A549 (cell line): ENCODE measurements around the gene ABHD8.

Experiments used
- CTCF ChIP-seq: fragments of >200 bp; sonication (Bioruptor Twin); formaldehyde crosslinking; IDR thresholded peaks from 3 replicates; pipeline ENCODE4 v1.5.1; 2016
- EP300 ChIP-seq, 2 experiments: fragments of >200 bp; sonication (Bioruptor Twin); formaldehyde crosslinking; IDR thresholded peaks; 2 replicates in 1 of 2; 3 replicates in 1 of 2; pipeline ENCODE4 v1.6.1; 2016 to 2017
- HOXA7 ChIP-seq: fragments of 250-450 bp; sonication (Bioruptor Pico); IDR thresholded peaks from 2 replicates; pipeline ENCODE4 v1.5.0; 2020; ENCODE audit warnings: mild to moderate bottlenecking, moderate library complexity
- NPAS2 ChIP-seq: fragments of 250-450 bp; sonication (Bioruptor Pico); IDR thresholded peaks from 2 replicates; pipeline ENCODE4 v1.8.0; 2022; ENCODE audit warnings: mild to moderate bottlenecking, moderate library complexity, borderline replicate concordance
- PHF8 ChIP-seq: fragments of 200-600 bp; sonication (generic); IDR thresholded peaks from 2 replicates; pipeline ENCODE4 v1.6.1; 2016; ENCODE audit warnings: low read depth, mild to moderate bottlenecking, antibody characterized with exemption, moderate library complexity, borderline replicate concordance
- POLR2A ChIP-seq: IDR thresholded peaks from 2 replicates; pipeline ENCODE4 v1.6.1; 2012; ENCODE audit warnings: mild to moderate bottlenecking, low read length
- RAD21 ChIP-seq, 2 experiments: fragments of >200 bp in 1 of 2; sonication (Bioruptor Twin) in 1 of 2; formaldehyde crosslinking in 1 of 2; IDR thresholded peaks in 1 of 2; conservative IDR thresholded peaks in 1 of 2; 2 replicates in 1 of 2; 3 replicates in 1 of 2; pipeline ENCODE4 v1.6.1; 2012 to 2018; ENCODE audit warnings: inconsistent platforms in 1 of 2
- RCOR1 ChIP-seq: fragments of 150-350 bp; IDR thresholded peaks from 2 replicates; pipeline ENCODE4 v1.6.1; 2014; ENCODE audit warnings: antibody characterized with exemption, low read length, low read depth

DNA sequence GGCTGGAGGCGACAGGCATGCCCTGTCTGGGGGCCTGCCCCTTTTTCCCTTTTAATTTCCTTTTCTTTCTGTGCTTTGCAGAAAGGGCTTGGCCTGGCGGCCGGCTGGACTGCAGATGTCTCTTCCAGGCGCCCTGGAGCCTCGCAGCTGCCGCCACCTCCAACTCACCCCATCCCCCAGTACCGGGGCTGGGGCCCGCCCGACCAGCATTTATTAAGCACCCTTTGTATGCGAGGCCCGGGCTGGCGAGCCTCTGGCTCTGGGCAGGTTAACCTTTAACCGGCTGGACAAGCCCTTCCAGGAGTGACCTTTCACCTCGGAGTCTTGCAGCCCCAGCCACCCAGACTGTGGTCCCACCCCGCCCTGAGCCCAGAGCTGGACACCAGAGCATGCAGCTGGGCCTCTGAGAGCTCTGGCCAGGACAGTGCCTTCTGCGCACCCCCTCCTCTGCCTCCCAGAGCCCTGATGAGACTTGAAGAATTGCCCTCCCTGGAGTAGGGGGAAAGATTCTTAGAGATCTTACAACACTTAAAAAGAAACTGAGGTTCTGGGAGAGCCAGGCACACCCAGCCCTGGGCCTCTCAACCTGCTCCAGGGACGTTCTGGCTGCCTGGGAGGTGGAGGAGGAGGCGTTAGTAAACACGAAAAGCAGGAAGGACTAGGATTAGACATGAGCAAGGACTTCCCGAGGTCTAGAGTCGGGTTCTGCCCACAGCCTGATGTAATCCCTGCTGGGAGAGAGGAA lies 56.4 kb downstream of the ABHD8 start:
- TF ChIP-seq EP300 (IDR thresholded peaks at IDR 0.05) = no peak
- TF ChIP-seq CTCF = no peak
- TF ChIP-seq NPAS2 (CRISPR knock-in tag) = no peak
- no peak; the same call in 1 of the 2 replicates for TF ChIP-seq POLR2A
- no peak for TF ChIP-seq PHF8
- no peak for TF ChIP-seq HOXA7 (CRISPR knock-in tag)
- no peak for TF ChIP-seq RCOR1
- TF ChIP-seq RAD21 (conservative IDR thresholded peaks at IDR 0.05 in 1 of 2, IDR thresholded peaks at IDR 0.05 in 1 of 2) = no peak
